Effector memory CD4-positive, alpha-beta T cell (primary cell): ENCODE measurements around the gene CDK18.

Experiments used
- DNase-seq, 3 donors: peaks; one replicate each; pipeline ENCODE4 v3.0.0-alpha.2; 2020
- H3K27ac ChIP-seq: 2 replicates; pipeline ENCODE4 v1.7.0; 2013; ENCODE audit warnings: mild to moderate bottlenecking, low read length, moderate library complexity; ENCODE audit not compliant: insufficient read depth, poor library complexity, severe bottlenecking
- H3K27me3 ChIP-seq: replicated peaks from 2 replicates; pipeline ENCODE4 v1.7.0; 2013; ENCODE audit warnings: mild to moderate bottlenecking, low read length; ENCODE audit not compliant: insufficient read depth, control insufficient read depth, poor library complexity, severe bottlenecking
- H3K36me3 ChIP-seq: 2 replicates; pipeline ENCODE4 v1.7.0; 2013; ENCODE audit warnings: mild to moderate bottlenecking, low read length, moderate library complexity; ENCODE audit not compliant: control insufficient read depth, insufficient read depth
- H3K4me1 ChIP-seq: 2 replicates; pipeline ENCODE4 v1.7.0; 2013; ENCODE audit warnings: low read length, mild to moderate bottlenecking; ENCODE audit not compliant: control insufficient read depth, insufficient read depth, poor library complexity, severe bottlenecking
- H3K4me3 ChIP-seq: 2 replicates; pipeline ENCODE4 v1.7.0; 2013; ENCODE audit warnings: low read length, low read depth, mild to moderate bottlenecking; ENCODE audit not compliant: insufficient read depth, poor library complexity, severe bottlenecking
- H3K9me3 ChIP-seq: 2 replicates; pipeline ENCODE4 v1.7.0; 2013; ENCODE audit warnings: mild to moderate bottlenecking, low read length, moderate library complexity; ENCODE audit not compliant: control insufficient read depth

CDK18 gene

DNA sequence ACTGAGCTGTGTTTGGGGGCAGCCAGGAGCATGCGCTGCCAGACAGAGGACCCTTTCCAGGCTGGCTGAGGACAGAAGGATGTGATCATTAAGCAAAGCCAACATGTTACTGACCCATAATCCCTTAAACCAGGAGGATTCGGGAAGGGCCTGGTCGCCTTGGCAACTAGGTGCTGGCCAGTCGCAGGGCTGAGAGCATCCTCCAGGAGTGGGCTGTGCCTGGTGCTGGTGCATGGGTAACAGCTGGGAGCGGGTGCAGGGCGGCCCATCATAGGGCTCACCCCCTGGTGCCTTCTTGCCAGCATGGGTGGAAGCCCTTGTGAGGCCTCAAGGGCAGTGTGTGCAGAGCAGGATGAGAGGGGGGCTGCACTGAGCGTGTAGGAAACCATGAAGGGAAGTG lies 17.2 kb downstream of the CDK18 start:
- Histone ChIP-seq H3K36me3 (no peaks in the 10 kb centered on the region), H3K4me3 (no peak overlapping the region), H3K27ac (no peak overlapping the region), H3K4me1 (no peaks in the 10 kb centered on the region), H3K27me3 (no peaks in the 10 kb centered on the region), H3K9me3 (no peaks in the 10 kb centered on the region)
- no peak for DNase-seq

DNA sequence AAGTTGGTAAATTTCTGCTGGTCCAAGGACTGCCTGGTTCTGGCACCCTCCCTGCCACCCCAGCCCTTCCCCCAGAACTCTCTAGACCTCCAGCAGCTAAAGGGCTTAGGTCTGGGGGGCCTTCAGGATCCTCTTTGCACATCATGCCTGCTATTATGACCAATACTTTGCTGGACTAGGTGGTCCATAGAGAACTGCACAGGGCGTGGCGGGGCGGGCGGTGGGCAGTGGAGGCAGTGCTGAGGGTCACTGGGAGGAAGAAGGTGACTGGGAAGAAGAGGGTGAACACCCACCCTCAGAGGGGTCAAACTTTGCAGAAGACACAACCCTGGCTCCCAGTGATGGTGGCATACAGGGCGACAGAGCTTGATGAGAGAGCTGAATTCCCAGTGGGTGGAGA lies 18.2 kb downstream of the CDK18 start:
- DNase-seq = no peak
- Histone ChIP-seq H3K4me3 (no peak overlapping the region), H3K4me1 (no peaks in the 10 kb centered on the region), H3K27ac (no peak overlapping the region), H3K36me3 (no peaks in the 10 kb centered on the region), H3K27me3 (no peaks in the 10 kb centered on the region), H3K9me3 (no peaks in the 10 kb centered on the region)

- no peaks in the 10 kb centered on the region for H3K9me3 ChIP-seq
- H3K36me3 ChIP-seq = no peaks in the 10 kb centered on the region
- DNase-seq = no peak
- no peak overlapping the region for H3K4me3 ChIP-seq
- H3K4me1 ChIP-seq = no peaks in the 10 kb centered on the region
- H3K27me3 ChIP-seq = no peaks in the 10 kb centered on the region
- H3K27ac ChIP-seq = no peak overlapping the region
Observed at GRCh38 chr1:205523261-205523890, 18.9 kb downstream of the CDK18 start.

GRCh38 chr1:205523891-205524793 lies 19.7 kb downstream of the CDK18 start:
- peak; percentile 35 to 59 (median 46) for DNase-seq
- H3K4me3 ChIP-seq = no peak overlapping the region
- no peaks in the 10 kb centered on the region for H3K27me3 ChIP-seq
- H3K9me3 ChIP-seq = no peaks in the 10 kb centered on the region
- no peaks in the 10 kb centered on the region for H3K36me3 ChIP-seq
- H3K27ac ChIP-seq = no peak overlapping the region
- peaks cover 4% of the 10 kb centered on the region for H3K4me1 ChIP-seq

DNA sequence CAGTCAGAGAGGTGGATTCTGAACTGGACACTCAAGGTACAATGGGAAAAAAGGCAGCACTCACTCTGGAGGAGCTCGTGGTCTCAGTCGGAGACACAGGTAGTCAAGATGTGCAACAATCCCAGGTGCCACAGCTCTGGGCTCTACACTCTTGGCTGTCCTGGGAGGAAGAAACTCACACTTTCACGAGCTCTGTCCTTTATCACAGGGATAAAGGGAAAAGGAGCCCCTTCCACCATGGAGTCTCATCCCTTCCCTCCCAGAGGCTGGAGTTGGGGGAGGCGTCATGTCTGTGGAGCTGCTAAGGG lies 20.3 kb downstream of the CDK18 start:
- H3K4me3 ChIP-seq = no peak overlapping the region
- DNase-seq = no peak
- H3K27me3 ChIP-seq = no peaks in the 10 kb centered on the region
- no peak overlapping the region for H3K27ac ChIP-seq
- no peaks in the 10 kb centered on the region for H3K9me3 ChIP-seq
- no peaks in the 10 kb centered on the region for H3K36me3 ChIP-seq
- H3K4me1 ChIP-seq = peaks cover 4% of the 10 kb centered on the region

DNA sequence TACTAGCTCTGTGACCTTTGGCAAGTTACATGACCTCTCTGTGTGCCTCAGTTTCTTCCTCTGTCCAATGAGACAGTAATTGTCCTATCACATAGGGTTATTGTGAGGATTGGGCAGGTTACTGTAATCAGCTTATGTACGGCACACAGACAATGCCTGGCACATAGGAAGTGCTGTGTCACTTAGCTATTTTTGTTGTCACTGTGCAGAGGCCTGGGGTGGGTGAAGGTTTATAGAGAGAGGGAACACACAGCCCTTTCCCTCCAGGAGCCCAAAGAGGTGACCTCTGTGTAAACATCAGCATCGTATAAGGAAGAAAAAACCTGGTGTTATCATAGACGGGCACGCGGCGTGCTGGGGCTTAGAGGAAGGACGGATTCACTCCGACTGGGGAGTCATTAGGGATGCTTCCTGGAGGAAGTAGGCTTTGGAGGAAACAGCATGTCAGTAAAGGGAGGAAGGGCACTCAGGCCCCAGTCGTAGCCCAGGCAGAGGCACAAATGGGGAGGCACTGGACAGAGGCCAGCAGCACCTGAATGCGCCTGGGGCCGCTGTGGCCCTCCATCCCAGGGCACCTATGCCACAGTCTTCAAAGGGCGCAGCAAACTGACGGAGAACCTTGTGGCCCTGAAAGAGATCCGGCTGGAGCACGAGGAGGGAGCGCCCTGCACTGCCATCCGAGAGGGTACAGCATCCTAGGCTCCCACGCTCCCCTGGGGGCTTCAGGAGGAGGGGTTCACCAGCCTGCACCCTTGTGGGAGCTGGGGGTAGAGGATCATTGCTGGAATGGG lies 21.2 kb downstream of the CDK18 start:
- Histone ChIP-seq H3K9me3 (no peaks in the 10 kb centered on the region), H3K27me3 (no peaks in the 10 kb centered on the region), H3K4me1 (peaks cover 4% of the 10 kb centered on the region), H3K36me3 (no peaks in the 10 kb centered on the region), H3K27ac (no peak overlapping the region), H3K4me3 (no peak overlapping the region)
- DNase-seq = no peak

DNA sequence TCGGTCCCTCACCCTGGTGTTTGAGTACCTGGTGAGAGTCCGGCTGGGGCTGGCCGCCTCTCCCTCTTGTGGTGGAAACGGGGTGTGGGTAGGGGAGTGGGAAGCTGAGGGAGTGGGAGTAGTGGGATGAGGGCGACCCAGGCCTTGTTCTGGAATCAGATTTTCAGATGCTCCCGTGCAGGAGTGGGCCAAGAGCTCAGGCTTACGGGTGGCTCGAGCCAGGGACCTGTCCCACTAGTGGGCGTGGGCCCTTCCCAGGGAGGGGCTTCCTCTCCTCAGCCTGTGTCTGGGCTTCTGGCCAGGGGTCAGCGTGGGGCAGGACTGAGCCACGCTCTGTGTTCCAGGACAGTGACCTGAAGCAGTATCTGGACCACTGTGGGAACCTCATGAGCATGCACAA lies 22.0 kb downstream of the CDK18 start:
- Histone ChIP-seq H3K4me1 (peaks cover 4% of the 10 kb centered on the region), H3K9me3 (no peaks in the 10 kb centered on the region), H3K36me3 (no peaks in the 10 kb centered on the region), H3K4me3 (no peak overlapping the region), H3K27ac (no peak overlapping the region), H3K27me3 (no peaks in the 10 kb centered on the region)
- no peak for DNase-seq

DNA sequence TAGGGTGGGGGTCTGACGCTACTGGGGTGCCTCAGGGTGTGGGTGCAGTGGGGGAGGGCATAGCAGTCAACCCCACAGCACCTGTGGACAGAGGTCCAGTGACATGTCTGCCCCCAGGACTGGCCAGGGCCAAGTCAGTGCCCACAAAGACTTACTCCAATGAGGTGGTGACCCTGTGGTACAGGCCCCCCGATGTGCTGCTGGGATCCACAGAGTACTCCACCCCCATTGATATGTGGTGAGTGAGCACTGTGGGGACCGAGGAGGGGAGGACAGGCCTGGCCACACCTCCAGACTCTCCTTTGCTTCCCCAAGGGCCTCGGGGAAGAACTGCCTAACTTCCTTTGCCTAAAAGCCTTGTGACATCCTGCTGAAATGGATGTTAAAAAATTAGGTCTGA lies 23.5 kb downstream of the CDK18 start:
- no peaks in the 10 kb centered on the region for H3K27me3 ChIP-seq
- no peaks in the 10 kb centered on the region for H3K9me3 ChIP-seq
- H3K4me3 ChIP-seq = no peak overlapping the region
- no peak for DNase-seq
- H3K36me3 ChIP-seq = no peaks in the 10 kb centered on the region
- no peak overlapping the region for H3K27ac ChIP-seq
- peaks cover 4% of the 10 kb centered on the region for H3K4me1 ChIP-seq

GRCh38 chr1:205528446-205528886 lies 24.0 kb downstream of the CDK18 start:
- H3K9me3 ChIP-seq = no peaks in the 10 kb centered on the region
- no peaks in the 10 kb centered on the region for H3K27me3 ChIP-seq
- H3K4me1 ChIP-seq = peaks cover 4% of the 10 kb centered on the region
- DNase-seq = no peak
- no peak overlapping the region for H3K27ac ChIP-seq
- no peaks in the 10 kb centered on the region for H3K36me3 ChIP-seq
- no peak overlapping the region for H3K4me3 ChIP-seq
